HepG2 (cell line): ENCODE data around the gene BOD1L1. TPM values are rescaled to one million over a fixed set of nuclear protein-coding genes. Genes with fewer than 3 reads are reported as not detected.

Source experiments
- BCL6 ChIP-seq: IDR thresholded peaks from 2 replicates; pipeline ENCODE4 v1.6.1; 2016; ENCODE audit warnings: missing genetic modification reagents, missing compliant biosample characterization
- ERF ChIP-seq: IDR thresholded peaks from 2 replicates; pipeline ENCODE4 v1.6.1; 2018; ENCODE audit warnings: missing biosample characterization, missing genetic modification reagents
- GFI1 ChIP-seq: sonication (generic); formaldehyde crosslinking; IDR thresholded peaks from 2 replicates; pipeline ENCODE4 v1.5.0; 2020; ENCODE audit warnings: missing genetic modification reagents, mild to moderate bottlenecking, borderline replicate concordance
- HOXA3 ChIP-seq: sonication (generic); formaldehyde crosslinking; IDR thresholded peaks from 2 replicates; pipeline ENCODE4 v1.5.0; 2020; ENCODE audit warnings: missing genetic modification reagents
- RAD51 ChIP-seq: fragments of 450-650 bp; IDR thresholded peaks from 2 replicates; pipeline ENCODE4 v1.6.1; 2016; ENCODE audit warnings: borderline replicate concordance
- ZNF230 ChIP-seq: sonication (generic); formaldehyde crosslinking; IDR thresholded peaks from 2 replicates; pipeline ENCODE4 v1.4.0; 2020; ENCODE audit warnings: mild to moderate bottlenecking, missing genetic modification reagents
- ZNF546 ChIP-seq: sonication (generic); formaldehyde crosslinking; conservative IDR thresholded peaks from 2 replicates; pipeline ENCODE4 v1.8.1; 2023; ENCODE audit warnings: mild to moderate bottlenecking, missing genetic modification reagents
- ZNF567 ChIP-seq: sonication (generic); formaldehyde crosslinking; IDR thresholded peaks from 2 replicates; pipeline ENCODE4 v1.8.1; 2023; ENCODE audit warnings: mild to moderate bottlenecking, missing genetic modification reagents, borderline replicate concordance
- ZNF891 ChIP-seq: sonication (generic); formaldehyde crosslinking; IDR thresholded peaks from 2 replicates; pipeline ENCODE4 v1.5.0; 2020; ENCODE audit warnings: mild to moderate bottlenecking, missing genetic modification reagents
- polyA plus RNA-seq, 8 experiments: library from polyadenylated mRNA; depleted of rRNA in 3 of 8; stranded (reverse) in 7 of 8; unstranded in 1 of 8; fragments of >200 nt; fragmentation: Illumina TruSeq in 4 of 8; extraction: Trizol in 4 of 8; gene quantifications; 2 replicates each; pipeline versions ENCODE4 v1.2.1 to v1.2.3, GENCODE V29; 2011 to 2016; ENCODE audit warnings: low read depth in 4 of 8, missing spikeins in 1 of 8, mixed read lengths in 1 of 8; ENCODE audit not compliant: insufficient read depth in 1 of 8
- total RNA-seq, 5 experiments: library from RNA; depleted of rRNA; stranded (reverse); fragments of >200 nt; fragmentation: Illumina TruSeq; extraction: Trizol; gene quantifications; 2 replicates each; pipeline ENCODE4 v1.2.3, GENCODE V29; 2016; ENCODE audit warnings: low read depth in 1 of 5
- TF ChIP-seq, protein P1 (sequence below): sonication (generic); formaldehyde crosslinking; IDR thresholded peaks from 2 replicates; pipeline ENCODE4 v1.5.1; 2020; ENCODE audit warnings: missing genetic modification reagents, mild to moderate bottlenecking, borderline replicate concordance
- TF ChIP-seq, protein P2 (sequence below): IDR thresholded peaks from 2 replicates; pipeline ENCODE4 v1.6.1; 2016; ENCODE audit warnings: missing genetic modification reagents, missing compliant biosample characterization
- TF ChIP-seq, protein P3 (sequence below): sonication (generic); formaldehyde crosslinking; IDR thresholded peaks from 2 replicates; pipeline ENCODE4 v1.5.0; 2020; ENCODE audit warnings: missing genetic modification reagents
- TF ChIP-seq, protein P4 (sequence below): sonication (generic); formaldehyde crosslinking; IDR thresholded peaks from 2 replicates; pipeline ENCODE4 v1.4.0; 2020; ENCODE audit warnings: low read depth, mild to moderate bottlenecking, missing genetic modification reagents
- TF ChIP-seq, protein P5 (sequence below): sonication (generic); formaldehyde crosslinking; IDR thresholded peaks from 2 replicates; pipeline ENCODE4 v1.8.1; 2023; ENCODE audit warnings: mild to moderate bottlenecking, missing genetic modification reagents
- TF ChIP-seq, protein P6 (sequence below): sonication (generic); formaldehyde crosslinking; IDR thresholded peaks from 2 replicates; pipeline ENCODE4 v1.4.0; 2020; ENCODE audit warnings: missing genetic modification reagents
- TF ChIP-seq, protein P7 (sequence below): sonication (generic); formaldehyde crosslinking; IDR thresholded peaks from 2 replicates; pipeline ENCODE4 v1.4.0; 2020; ENCODE audit warnings: mild to moderate bottlenecking, missing genetic modification reagents

BOD1L1 gene
- total and polyA plus RNA-seq, 2 of the 13 experiments (the other 11 are each of a cell fraction or from before 2014, with no cell fraction given): 11.7 to 17.9 TPM

DNA sequence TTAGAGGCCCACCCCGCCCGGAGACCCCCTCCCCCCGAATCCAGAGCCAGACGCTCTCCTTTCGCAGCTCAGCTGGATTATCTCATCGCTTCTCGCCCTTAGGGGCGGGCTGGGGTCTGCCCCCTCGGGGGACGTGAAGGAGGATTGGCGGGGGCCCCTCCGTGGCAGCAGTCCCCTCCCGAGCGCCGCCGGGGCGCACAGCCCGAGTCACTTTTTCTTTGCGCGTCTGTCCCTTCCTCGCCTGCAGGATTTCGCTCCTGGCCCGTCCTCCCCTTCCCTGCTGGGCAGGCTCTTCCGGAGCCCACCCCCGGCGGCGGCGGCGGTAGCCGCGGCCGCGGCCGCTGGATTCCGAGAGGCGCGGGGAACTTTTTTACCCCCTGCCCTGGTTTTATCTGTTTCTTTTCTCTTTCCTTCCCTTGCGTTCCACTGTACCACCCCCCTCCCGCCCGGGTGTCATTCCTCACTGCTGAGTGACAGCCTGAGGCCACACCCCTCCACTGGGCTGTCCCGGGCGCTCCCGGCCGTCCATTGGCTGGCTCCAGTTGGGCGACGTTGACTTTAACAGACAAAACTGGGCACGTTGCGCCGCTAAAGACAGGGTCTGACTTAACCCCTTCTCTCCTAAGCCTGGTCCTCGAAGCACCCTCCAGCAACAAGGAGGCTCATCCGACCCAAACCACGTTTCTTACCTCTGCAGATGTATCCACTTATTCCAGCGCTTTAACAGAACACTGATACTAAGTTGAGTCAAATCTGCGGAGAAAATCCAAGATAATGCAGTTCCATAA is 82.7 kb downstream of the BOD1L1 start (continued):
- TF ChIP-seq ERF (peak; percentile 55; the same call in 1 of the 2 replicates), ZNF546 (CRISPR knock-in tag) (no peak), GFI1 (CRISPR knock-in tag) (no peak), ZNF230 (0 out of 2 replicates have a peak, but pooled peaks have one; percentile 63), BCL6 (CRISPR knock-in tag) (0 out of 2 replicates have a peak, but pooled peaks have one; percentile 14), ZNF567 (CRISPR knock-in tag) (no peak), RAD51 (no peak), ZNF891 (CRISPR knock-in tag) (peak; percentile 46; the same call in 1 of the 2 replicates), HOXA3 (CRISPR knock-in tag) (peak; percentile 51; the same call in 1 of the 2 replicates)
- TF ChIP-seq, protein P1, sequence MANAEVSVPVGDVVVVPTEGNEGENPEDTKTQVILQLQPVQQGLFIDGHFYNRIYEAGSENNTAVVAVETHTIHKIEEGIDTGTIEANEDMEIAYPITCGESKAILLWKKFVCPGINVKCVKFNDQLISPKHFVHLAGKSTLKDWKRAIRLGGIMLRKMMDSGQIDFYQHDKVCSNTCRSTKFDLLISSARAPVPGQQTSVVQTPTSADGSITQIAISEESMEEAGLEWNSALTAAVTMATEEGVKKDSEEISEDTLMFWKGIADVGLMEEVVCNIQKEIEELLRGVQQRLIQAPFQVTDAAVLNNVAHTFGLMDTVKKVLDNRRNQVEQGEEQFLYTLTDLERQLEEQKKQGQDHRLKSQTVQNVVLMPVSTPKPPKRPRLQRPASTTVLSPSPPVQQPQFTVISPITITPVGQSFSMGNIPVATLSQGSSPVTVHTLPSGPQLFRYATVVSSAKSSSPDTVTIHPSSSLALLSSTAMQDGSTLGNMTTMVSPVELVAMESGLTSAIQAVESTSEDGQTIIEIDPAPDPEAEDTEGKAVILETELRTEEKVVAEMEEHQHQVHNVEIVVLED (CRISPR knock-in tag): peak; percentile 59; the same call in 1 of the 2 replicates
- TF ChIP-seq, protein P2, sequence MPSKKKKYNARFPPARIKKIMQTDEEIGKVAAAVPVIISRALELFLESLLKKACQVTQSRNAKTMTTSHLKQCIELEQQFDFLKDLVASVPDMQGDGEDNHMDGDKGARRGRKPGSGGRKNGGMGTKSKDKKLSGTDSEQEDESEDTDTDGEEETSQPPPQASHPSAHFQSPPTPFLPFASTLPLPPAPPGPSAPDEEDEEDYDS (CRISPR knock-in tag): peak; percentile 53; the same call in 1 of the 2 replicates
- TF ChIP-seq, protein P3, sequence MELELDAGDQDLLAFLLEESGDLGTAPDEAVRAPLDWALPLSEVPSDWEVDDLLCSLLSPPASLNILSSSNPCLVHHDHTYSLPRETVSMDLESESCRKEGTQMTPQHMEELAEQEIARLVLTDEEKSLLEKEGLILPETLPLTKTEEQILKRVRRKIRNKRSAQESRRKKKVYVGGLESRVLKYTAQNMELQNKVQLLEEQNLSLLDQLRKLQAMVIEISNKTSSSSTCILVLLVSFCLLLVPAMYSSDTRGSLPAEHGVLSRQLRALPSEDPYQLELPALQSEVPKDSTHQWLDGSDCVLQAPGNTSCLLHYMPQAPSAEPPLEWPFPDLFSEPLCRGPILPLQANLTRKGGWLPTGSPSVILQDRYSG (CRISPR knock-in tag): no peak
- TF ChIP-seq, protein P4, sequence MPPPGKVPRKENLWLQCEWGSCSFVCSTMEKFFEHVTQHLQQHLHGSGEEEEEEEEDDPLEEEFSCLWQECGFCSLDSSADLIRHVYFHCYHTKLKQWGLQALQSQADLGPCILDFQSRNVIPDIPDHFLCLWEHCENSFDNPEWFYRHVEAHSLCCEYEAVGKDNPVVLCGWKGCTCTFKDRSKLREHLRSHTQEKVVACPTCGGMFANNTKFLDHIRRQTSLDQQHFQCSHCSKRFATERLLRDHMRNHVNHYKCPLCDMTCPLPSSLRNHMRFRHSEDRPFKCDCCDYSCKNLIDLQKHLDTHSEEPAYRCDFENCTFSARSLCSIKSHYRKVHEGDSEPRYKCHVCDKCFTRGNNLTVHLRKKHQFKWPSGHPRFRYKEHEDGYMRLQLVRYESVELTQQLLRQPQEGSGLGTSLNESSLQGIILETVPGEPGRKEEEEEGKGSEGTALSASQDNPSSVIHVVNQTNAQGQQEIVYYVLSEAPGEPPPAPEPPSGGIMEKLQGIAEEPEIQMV (CRISPR knock-in tag): 0 out of 2 replicates have a peak, but pooled peaks have one; percentile 43
- TF ChIP-seq, protein P5, sequence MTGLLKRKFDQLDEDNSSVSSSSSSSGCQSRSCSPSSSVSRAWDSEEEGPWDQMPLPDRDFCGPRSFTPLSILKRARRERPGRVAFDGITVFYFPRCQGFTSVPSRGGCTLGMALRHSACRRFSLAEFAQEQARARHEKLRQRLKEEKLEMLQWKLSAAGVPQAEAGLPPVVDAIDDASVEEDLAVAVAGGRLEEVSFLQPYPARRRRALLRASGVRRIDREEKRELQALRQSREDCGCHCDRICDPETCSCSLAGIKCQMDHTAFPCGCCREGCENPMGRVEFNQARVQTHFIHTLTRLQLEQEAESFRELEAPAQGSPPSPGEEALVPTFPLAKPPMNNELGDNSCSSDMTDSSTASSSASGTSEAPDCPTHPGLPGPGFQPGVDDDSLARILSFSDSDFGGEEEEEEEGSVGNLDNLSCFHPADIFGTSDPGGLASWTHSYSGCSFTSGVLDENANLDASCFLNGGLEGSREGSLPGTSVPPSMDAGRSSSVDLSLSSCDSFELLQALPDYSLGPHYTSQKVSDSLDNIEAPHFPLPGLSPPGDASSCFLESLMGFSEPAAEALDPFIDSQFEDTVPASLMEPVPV (CRISPR knock-in tag): peak; percentile 66; the same call in 1 of the 2 replicates
- TF ChIP-seq, protein P6, sequence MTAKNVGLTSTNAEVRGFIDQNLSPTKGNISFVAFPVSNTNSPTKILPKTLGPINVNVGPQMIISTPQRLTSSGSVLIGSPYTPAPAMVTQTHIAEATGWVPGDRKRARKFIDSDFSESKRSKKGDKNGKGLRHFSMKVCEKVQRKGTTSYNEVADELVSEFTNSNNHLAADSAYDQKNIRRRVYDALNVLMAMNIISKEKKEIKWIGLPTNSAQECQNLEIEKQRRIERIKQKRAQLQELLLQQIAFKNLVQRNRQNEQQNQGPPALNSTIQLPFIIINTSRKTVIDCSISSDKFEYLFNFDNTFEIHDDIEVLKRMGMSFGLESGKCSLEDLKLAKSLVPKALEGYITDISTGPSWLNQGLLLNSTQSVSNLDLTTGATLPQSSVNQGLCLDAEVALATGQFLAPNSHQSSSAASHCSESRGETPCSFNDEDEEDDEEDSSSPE (CRISPR knock-in tag): peak; percentile 57; the same call in 1 of the 2 replicates
- TF ChIP-seq, protein P7, sequence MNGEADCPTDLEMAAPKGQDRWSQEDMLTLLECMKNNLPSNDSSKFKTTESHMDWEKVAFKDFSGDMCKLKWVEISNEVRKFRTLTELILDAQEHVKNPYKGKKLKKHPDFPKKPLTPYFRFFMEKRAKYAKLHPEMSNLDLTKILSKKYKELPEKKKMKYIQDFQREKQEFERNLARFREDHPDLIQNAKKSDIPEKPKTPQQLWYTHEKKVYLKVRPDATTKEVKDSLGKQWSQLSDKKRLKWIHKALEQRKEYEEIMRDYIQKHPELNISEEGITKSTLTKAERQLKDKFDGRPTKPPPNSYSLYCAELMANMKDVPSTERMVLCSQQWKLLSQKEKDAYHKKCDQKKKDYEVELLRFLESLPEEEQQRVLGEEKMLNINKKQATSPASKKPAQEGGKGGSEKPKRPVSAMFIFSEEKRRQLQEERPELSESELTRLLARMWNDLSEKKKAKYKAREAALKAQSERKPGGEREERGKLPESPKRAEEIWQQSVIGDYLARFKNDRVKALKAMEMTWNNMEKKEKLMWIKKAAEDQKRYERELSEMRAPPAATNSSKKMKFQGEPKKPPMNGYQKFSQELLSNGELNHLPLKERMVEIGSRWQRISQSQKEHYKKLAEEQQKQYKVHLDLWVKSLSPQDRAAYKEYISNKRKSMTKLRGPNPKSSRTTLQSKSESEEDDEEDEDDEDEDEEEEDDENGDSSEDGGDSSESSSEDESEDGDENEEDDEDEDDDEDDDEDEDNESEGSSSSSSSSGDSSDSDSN (CRISPR knock-in tag): 0 out of 2 replicates have a peak, but pooled peaks have one; percentile 35
